Natural killer cell treated with Interleukin-12 subunit alpha and Interleukin-12 subunit beta and Interleukin-15 and Interleukin-18, amount 100 ng/mL, for 72 hours (primary cell): ENCODE results near the gene SIPA1L3. TPM values are rescaled to one million over a fixed set of nuclear protein-coding genes. Genes with fewer than 3 reads are reported as not detected.
A peak's percentile ranks its signal among the peaks of the same experiment; 100 is the strongest.

Experiments used
- ATAC-seq, 2 donors: fragments of 150-1000 bp; cut with Tn5 transposase in 1 of 2; sonication (Bioruptor Pico), chemical (Tn5 transposase) in 1 of 2; 2 replicates each; pipeline ENCODE4 v1.10.0; 2021
- DNase-seq: peaks from one replicate; pipeline ENCODE4 v3.0.0; 2022; ENCODE audit warnings: low spot score
- H3K27ac Mint-ChIP-seq, 2 donors: 1 replicate in 1 of 2; 2 replicates in 1 of 2; pipeline ENCODE4 v1.8.0; 2022; ENCODE audit warnings: mixed read lengths in 2 of 2, mild to moderate bottlenecking in 1 of 2, moderate library complexity in 1 of 2
- H3K27me3 Mint-ChIP-seq, 2 donors: 1 replicate in 1 of 2; 2 replicates in 1 of 2; pipeline ENCODE4 v1.8.0; 2022; ENCODE audit warnings: mixed read lengths in 2 of 2
- H3K36me3 Mint-ChIP-seq: one replicate; pipeline ENCODE4 v1.8.0; 2022; ENCODE audit warnings: mixed read lengths
- H3K4me1 Mint-ChIP-seq, 2 donors: 1 replicate in 1 of 2; 2 replicates in 1 of 2; pipeline ENCODE4 v1.8.0; 2022; ENCODE audit warnings: low read depth in 2 of 2, mixed read lengths in 2 of 2, mild to moderate bottlenecking in 1 of 2
- H3K4me3 Mint-ChIP-seq: one replicate; pipeline ENCODE4 v1.8.0; 2022; ENCODE audit warnings: mixed read lengths
- H3K9me3 Mint-ChIP-seq: 2 replicates; pipeline ENCODE4 v1.8.0; 2022; ENCODE audit warnings: mixed read lengths
- total RNA-seq, 2 donors: library from RNA; stranded (reverse); gene quantifications; one replicate each; pipeline ENCODE4 v1.2.3, GENCODE V29; 2022

The SIPA1L3 gene
- total RNA-seq, 2 donors from 2014 or later = 16.8 to 31.0 TPM

GRCh38 chr19:38180071-38180470, 273.1 kb downstream of the SIPA1L3 start:
- no peak for ATAC-seq
- no peak overlapping the region for H3K4me3 Mint-ChIP-seq
- H3K27ac Mint-ChIP-seq = no peak overlapping the region
- H3K36me3 Mint-ChIP-seq = peaks cover 10% of the 10 kb centered on the region
- H3K9me3 Mint-ChIP-seq = peaks cover 4% of the 10 kb centered on the region
- H3K27me3 Mint-ChIP-seq = no peaks in the 10 kb centered on the region
- H3K4me1 Mint-ChIP-seq = peaks cover 0 to 3% of the 10 kb centered on the region in 2 donors
- no peak for DNase-seq

DNA sequence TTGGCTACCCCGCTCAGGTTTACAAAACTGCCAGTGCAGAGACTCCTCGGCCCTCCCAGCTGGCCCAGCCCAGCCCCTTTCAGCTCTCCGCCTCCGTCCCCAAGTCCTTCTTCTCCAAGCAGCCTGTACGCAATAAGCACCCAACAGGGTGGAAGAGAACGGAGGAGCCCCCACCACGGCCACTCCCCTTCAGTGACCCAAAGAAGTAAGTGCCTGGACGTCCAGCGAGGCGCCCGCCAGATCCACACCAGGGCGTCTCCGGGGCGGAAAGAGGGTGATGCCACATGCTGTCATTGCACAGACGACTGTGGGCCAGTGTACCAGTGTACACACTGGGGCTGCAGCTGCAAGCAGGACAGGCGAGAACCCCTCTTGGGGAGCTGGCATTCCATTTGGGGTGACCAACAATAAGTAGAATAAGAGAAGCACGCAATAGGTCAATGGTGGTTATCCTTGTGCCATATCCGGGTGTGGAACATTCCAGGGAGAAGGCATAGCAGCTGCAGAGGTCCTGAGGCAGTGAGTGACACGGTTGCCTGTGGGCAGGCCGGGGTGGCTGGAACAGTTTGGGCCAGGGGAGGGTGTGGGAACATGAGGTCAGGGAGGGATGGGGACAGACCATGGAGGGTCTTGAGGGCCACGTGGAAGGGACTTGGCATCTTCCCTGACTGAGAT, 275.7 kb downstream of the SIPA1L3 start:
- peaks cover 10% of the 10 kb centered on the region for H3K36me3 Mint-ChIP-seq
- peaks cover 0 to 3% of the 10 kb centered on the region in 2 donors for H3K4me1 Mint-ChIP-seq
- H3K9me3 Mint-ChIP-seq = peaks cover 4% of the 10 kb centered on the region
- H3K27ac Mint-ChIP-seq = no peak overlapping the region
- no peaks in the 10 kb centered on the region for H3K27me3 Mint-ChIP-seq
- ATAC-seq = no peak
- no peak overlapping the region for H3K4me3 Mint-ChIP-seq
- no peak for DNase-seq

- no peak overlapping the region for H3K27ac Mint-ChIP-seq
- ATAC-seq = no peak
- peaks cover 10% of the 10 kb centered on the region for H3K36me3 Mint-ChIP-seq
- no peak overlapping the region for H3K4me3 Mint-ChIP-seq
- peaks cover 0 to 3% of the 10 kb centered on the region in 2 donors for H3K4me1 Mint-ChIP-seq
- no peak for DNase-seq
- peaks cover 4% of the 10 kb centered on the region for H3K9me3 Mint-ChIP-seq
- no peaks in the 10 kb centered on the region for H3K27me3 Mint-ChIP-seq
These were observed 276.4 kb downstream of the SIPA1L3 start for GRCh38 chr19:38183251-38183897.

GRCh38 chr19:38184815-38185214, 277.8 kb downstream of the SIPA1L3 start:
- Mint-ChIP-seq H3K27me3 (no peaks in the 10 kb centered on the region), H3K9me3 (peaks cover 4% of the 10 kb centered on the region), H3K27ac (no peak overlapping the region), H3K4me1 (peaks cover 0 to 6% of the 10 kb centered on the region in 2 donors), H3K36me3 (peaks cover 6% of the 10 kb centered on the region), H3K4me3 (no peak overlapping the region)
- ATAC-seq (no peak), DNase-seq (no peak)

DNA sequence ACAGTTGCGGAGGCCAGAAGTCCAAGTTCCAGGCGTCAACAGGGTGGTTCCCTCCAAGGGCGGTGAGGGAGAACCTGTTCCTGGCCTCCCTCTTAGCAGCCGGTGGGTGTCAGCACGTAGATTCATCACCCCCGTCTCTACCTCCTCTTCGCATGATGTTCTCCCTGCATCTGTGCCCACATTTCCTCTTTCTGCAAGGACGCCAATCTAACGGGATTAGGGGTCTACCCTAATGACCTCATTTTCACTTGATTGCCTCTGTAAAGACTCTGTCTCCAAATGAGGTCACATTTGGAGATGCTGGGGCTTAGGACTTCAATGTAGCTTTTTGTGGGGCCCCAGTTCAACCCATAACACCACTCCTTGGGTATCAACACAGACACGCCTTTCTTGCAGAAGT, 278.6 kb downstream of the SIPA1L3 start:
- Mint-ChIP-seq H3K4me1 (peaks cover 0 to 6% of the 10 kb centered on the region in 2 donors), H3K4me3 (no peak overlapping the region), H3K36me3 (peaks cover 6% of the 10 kb centered on the region), H3K27ac (no peak overlapping the region), H3K9me3 (peaks cover 4% of the 10 kb centered on the region), H3K27me3 (no peaks in the 10 kb centered on the region)
- ATAC-seq (no peak), DNase-seq (no peak)

- Mint-ChIP-seq H3K4me1 (peaks cover 0 to 3% of the 10 kb centered on the region in 2 donors), H3K4me3 (no peak overlapping the region), H3K27ac (no peak overlapping the region), H3K36me3 (no peaks in the 10 kb centered on the region), H3K27me3 (no peaks in the 10 kb centered on the region), H3K9me3 (no peaks in the 10 kb centered on the region)
- DNase-seq (no peak), ATAC-seq (no peak)
These were observed 283.1 kb downstream of the SIPA1L3 start for GRCh38 chr19:38190061-38190460.

DNA sequence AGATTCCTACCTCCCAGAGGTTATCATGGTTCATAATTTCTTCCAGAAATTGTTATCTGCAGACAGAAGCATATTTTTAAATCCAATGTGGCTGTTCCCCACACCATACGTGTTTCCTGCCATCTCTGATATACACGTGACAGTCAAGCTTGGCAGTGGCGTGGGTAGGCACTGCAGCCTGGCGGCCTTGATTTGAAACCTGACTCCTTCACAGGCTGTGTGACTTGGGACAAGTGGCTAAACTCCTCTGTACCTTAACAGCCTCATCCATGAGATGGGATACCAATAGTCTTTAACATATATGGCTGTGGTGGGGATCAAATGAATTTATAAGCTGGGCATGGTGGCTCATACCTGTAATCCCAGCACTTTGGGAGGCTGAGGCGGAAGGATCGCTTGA, 283.8 kb downstream of the SIPA1L3 start:
- peaks cover 0 to 7% of the 10 kb centered on the region in 2 donors for H3K4me1 Mint-ChIP-seq
- H3K27me3 Mint-ChIP-seq = no peaks in the 10 kb centered on the region
- no peak overlapping the region for H3K4me3 Mint-ChIP-seq
- H3K27ac Mint-ChIP-seq = no peak overlapping the region
- no peak for DNase-seq
- ATAC-seq = no peak
- H3K36me3 Mint-ChIP-seq = no peaks in the 10 kb centered on the region
- H3K9me3 Mint-ChIP-seq = no peaks in the 10 kb centered on the region

DNA sequence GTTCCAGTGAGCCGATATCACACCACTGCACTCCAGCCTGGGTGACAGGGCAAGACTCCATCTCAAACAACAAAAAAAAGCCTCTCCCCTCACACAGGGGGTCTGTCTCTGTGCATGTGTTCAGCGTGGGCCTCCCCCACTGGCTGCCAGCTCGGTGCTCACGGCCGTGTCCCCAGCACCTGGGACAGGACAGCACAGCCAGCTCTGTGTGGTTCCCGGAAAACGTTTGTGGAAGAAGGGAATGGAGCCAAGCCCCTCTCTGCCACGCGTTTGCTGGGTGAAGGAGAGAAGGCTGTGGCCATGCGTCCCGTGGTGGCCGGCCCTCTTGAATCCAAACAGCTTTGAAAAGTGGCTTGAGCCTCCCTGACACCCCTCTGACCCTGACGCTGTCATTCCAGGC, 284.7 kb downstream of the SIPA1L3 start:
- no peak overlapping the region for H3K4me3 Mint-ChIP-seq
- H3K36me3 Mint-ChIP-seq = no peaks in the 10 kb centered on the region
- H3K4me1 Mint-ChIP-seq = peaks cover 0 to 13% of the 10 kb centered on the region in 2 donors
- no peak for ATAC-seq
- no peak for DNase-seq
- H3K27ac Mint-ChIP-seq = no peak overlapping the region
- no peaks in the 10 kb centered on the region for H3K9me3 Mint-ChIP-seq
- H3K27me3 Mint-ChIP-seq = no peaks in the 10 kb centered on the region

- peaks cover 0 to 13% of the 10 kb centered on the region in 2 donors for H3K4me1 Mint-ChIP-seq
- DNase-seq (peak; percentile 58), ATAC-seq (no peak)
- H3K27ac Mint-ChIP-seq = no peak overlapping the region
- H3K4me3 Mint-ChIP-seq = no peak overlapping the region
- no peaks in the 10 kb centered on the region for H3K27me3 Mint-ChIP-seq
- no peaks in the 10 kb centered on the region for H3K9me3 Mint-ChIP-seq
- no peaks in the 10 kb centered on the region for H3K36me3 Mint-ChIP-seq
These were observed 286.4 kb downstream of the SIPA1L3 start for GRCh38 chr19:38193445-38193844.

DNA sequence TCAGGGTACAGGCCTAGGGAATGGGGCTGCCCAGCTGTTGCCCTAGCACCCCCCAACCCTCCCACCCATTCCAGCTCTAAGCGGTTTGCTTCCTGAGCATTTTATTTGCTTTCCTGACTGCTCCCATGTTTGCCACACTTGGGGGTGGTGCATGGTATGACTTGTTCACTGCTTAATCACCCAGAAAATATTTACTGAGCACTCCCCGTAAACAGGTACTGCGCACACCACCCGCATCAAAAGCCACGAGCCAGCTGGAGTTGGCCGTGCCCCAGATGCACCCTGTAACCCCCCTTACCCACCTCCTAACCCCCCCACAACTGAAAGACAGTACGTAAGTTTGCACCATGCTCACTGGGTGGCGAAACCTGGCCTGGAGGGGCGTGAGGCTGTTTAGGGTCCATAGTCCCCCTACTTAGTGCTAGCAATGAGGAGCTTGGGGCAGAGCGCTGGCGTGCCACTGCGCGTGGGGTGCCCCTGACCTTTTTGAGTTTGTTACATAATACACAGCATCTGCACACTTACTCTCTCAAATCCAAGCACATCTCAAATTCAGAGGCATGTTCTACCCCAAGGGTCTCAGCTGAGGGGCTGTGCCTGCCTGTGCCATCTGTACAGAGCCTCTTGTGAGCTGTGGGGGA, 287.2 kb downstream of the SIPA1L3 start:
- H3K9me3 Mint-ChIP-seq = no peaks in the 10 kb centered on the region
- no peak for ATAC-seq
- peaks cover 0 to 11% of the 10 kb centered on the region in 2 donors for H3K4me1 Mint-ChIP-seq
- peak; percentile 41 for DNase-seq
- no peak overlapping the region for H3K4me3 Mint-ChIP-seq
- H3K27me3 Mint-ChIP-seq = no peaks in the 10 kb centered on the region
- H3K36me3 Mint-ChIP-seq = no peaks in the 10 kb centered on the region
- H3K27ac Mint-ChIP-seq = no peak overlapping the region

GRCh38 chr19:38195237-38195636, 288.2 kb downstream of the SIPA1L3 start:
- peaks cover 0 to 11% of the 10 kb centered on the region in 2 donors for H3K4me1 Mint-ChIP-seq
- no peak overlapping the region for H3K4me3 Mint-ChIP-seq
- no peak for ATAC-seq
- no peak for DNase-seq
- H3K9me3 Mint-ChIP-seq = no peaks in the 10 kb centered on the region
- no peak overlapping the region for H3K27ac Mint-ChIP-seq
- H3K36me3 Mint-ChIP-seq = no peaks in the 10 kb centered on the region
- no peaks in the 10 kb centered on the region for H3K27me3 Mint-ChIP-seq

DNA sequence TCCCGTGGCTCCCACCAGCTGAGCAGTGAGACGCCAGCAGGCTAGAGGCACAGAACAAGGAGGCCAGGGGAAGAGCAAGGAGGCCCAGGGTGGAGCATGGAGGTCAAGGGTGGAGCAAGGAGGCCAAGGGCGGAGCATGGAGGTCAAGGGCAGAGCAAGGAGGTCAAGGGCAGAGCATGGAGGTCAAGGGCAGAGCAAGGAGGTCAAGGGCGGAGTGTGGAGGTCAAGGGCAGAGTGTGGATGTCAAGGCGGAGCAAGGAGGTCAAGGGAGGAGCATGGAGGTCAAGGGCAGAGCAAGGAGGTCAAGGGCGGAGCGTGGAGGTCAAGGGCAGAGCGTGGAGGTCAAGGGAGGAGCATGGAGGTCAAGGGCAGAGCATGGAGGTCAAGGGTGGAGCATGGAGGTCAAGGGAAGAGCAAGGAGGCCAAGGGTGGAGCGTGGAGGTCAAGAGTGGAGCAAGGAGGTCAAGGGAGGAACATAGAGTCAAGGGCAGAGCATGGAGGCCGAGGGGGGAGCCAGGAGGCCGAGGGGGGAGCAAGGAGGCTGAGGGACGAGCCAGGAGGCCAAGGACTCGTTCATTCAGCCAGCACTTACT, 289.3 kb downstream of the SIPA1L3 start:
- Mint-ChIP-seq H3K9me3 (no peaks in the 10 kb centered on the region), H3K4me1 (peaks cover 0 to 11% of the 10 kb centered on the region in 2 donors), H3K27me3 (no peaks in the 10 kb centered on the region), H3K27ac (no peak overlapping the region), H3K36me3 (no peaks in the 10 kb centered on the region), H3K4me3 (no peak overlapping the region)
- no peak for ATAC-seq
- DNase-seq = no peak

- no peaks in the 10 kb centered on the region for H3K36me3 Mint-ChIP-seq
- no peak overlapping the region for H3K27ac Mint-ChIP-seq
- no peaks in the 10 kb centered on the region for H3K27me3 Mint-ChIP-seq
These were observed 290.1 kb downstream of the SIPA1L3 start for GRCh38 chr19:38196948-38197656.

More at GRCh38 chr19:38196948-38197656, 290.1 kb downstream of the SIPA1L3 start:
- DNase-seq (no peak), ATAC-seq (no peak)
- H3K4me1 Mint-ChIP-seq = peaks cover 0 to 11% of the 10 kb centered on the region in 2 donors
- no peak overlapping the region for H3K4me3 Mint-ChIP-seq
- H3K9me3 Mint-ChIP-seq = no peaks in the 10 kb centered on the region
